Suprapubic skin (tissue), 4 donors: Measurements from ENCODE around the gene SERPINB6. TPM values are rescaled to one million over a fixed set of nuclear protein-coding genes. Genes with fewer than 3 reads are reported as not detected.

Experiments used
- DNase-seq, 2 donors: peaks; one replicate each; pipeline ENCODE4 v3.0.0-alpha.2; 2019; ENCODE audit warnings: low spot score in 2 of 2
- H3K27ac ChIP-seq: fragments of 200-600 bp; sonication (generic); one replicate; pipeline ENCODE4 v1.5.1; 2019
- H3K27me3 ChIP-seq: fragments of 200-600 bp; sonication (generic); one replicate; pipeline ENCODE4 v1.5.1; 2019
- H3K36me3 ChIP-seq: fragments of 200-600 bp; sonication (generic); one replicate; pipeline ENCODE4 v1.5.1; 2019
- H3K4me1 ChIP-seq: fragments of 200-600 bp; sonication (generic); one replicate; pipeline ENCODE4 v1.5.1; 2019
- H3K4me3 ChIP-seq: fragments of 200-600 bp; sonication (generic); one replicate; pipeline ENCODE4 v1.5.1; 2019; ENCODE audit warnings: mild to moderate bottlenecking
- H3K9me3 ChIP-seq: fragments of 200-600 bp; sonication (generic); one replicate; pipeline ENCODE4 v1.5.1; 2019
- EP300 ChIP-seq: sonication (generic); formaldehyde crosslinking; IDR thresholded peaks from one replicate; pipeline ENCODE4 v1.6.1; 2017; ENCODE audit warnings: antibody characterized with exemption
- POLR2A ChIP-seq, 2 donors: fragments of 450-650 bp; IDR thresholded peaks; one replicate each; pipeline ENCODE4 v1.6.1; 2017; ENCODE audit warnings: antibody characterized with exemption in 2 of 2, mild to moderate bottlenecking in 2 of 2, moderate library complexity in 2 of 2
- POLR2AphosphoS5 ChIP-seq, 3 donors: sonication (generic); formaldehyde crosslinking; IDR thresholded peaks; one replicate each; pipeline ENCODE4 v1.6.1; 2017; ENCODE audit warnings: antibody characterized with exemption in 3 of 3
- WGBS: methylation state at CpG from one replicate; pipeline ENCODE4 v1.1.5; 2018; 5-methylcytosine and 5-hydroxymethylcytosine counted together
- total RNA-seq, 4 donors: library from RNA; depleted of rRNA; stranded (reverse); fragments of >200 nt; gene quantifications; one replicate each; pipeline ENCODE4 v1.1.0, GENCODE V29; 2016
- TF ChIP-seq, protein P1 (sequence below), 2 donors: fragments of 200-600 bp in 1 of 2; fragments of 450-650 bp in 1 of 2; sonication (generic) in 1 of 2; IDR thresholded peaks; one replicate each; pipeline ENCODE4 v1.5.1; 2016 to 2019; ENCODE audit warnings: antibody characterized with exemption in 2 of 2, mild to moderate bottlenecking in 1 of 2, moderate library complexity in 1 of 2

Gene SERPINB6
- total RNA-seq, 4 donors from 2014 or later, result 26.8 to 53.4 (median 36.8) TPM

GRCh38 chr6:3014675-3015066 is 43.3 kb upstream of the SERPINB6 start:
- peaks cover 73% of the 10 kb centered on the region for H3K36me3 ChIP-seq
- H3K9me3 ChIP-seq, result no peaks in the 10 kb centered on the region
- no peak for DNase-seq
- peaks cover 4% of the 10 kb centered on the region for H3K4me1 ChIP-seq
- H3K4me3 ChIP-seq, result no peak overlapping the region
- no peak for TF ChIP-seq POLR2A (IDR thresholded peaks at IDR 0.05)
- TF ChIP-seq, protein P1, sequence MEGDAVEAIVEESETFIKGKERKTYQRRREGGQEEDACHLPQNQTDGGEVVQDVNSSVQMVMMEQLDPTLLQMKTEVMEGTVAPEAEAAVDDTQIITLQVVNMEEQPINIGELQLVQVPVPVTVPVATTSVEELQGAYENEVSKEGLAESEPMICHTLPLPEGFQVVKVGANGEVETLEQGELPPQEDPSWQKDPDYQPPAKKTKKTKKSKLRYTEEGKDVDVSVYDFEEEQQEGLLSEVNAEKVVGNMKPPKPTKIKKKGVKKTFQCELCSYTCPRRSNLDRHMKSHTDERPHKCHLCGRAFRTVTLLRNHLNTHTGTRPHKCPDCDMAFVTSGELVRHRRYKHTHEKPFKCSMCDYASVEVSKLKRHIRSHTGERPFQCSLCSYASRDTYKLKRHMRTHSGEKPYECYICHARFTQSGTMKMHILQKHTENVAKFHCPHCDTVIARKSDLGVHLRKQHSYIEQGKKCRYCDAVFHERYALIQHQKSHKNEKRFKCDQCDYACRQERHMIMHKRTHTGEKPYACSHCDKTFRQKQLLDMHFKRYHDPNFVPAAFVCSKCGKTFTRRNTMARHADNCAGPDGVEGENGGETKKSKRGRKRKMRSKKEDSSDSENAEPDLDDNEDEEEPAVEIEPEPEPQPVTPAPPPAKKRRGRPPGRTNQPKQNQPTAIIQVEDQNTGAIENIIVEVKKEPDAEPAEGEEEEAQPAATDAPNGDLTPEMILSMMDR (IDR thresholded peaks at IDR 0.05), result no peak
- no peak for TF ChIP-seq EP300
- no peak for TF ChIP-seq POLR2AphosphoS5 (IDR thresholded peaks at IDR 0.05)
- no peaks in the 10 kb centered on the region for H3K27me3 ChIP-seq
- 94% methylated on average over 4 of the region's 4 CpGs for WGBS
- no peak overlapping the region for H3K27ac ChIP-seq

DNA sequence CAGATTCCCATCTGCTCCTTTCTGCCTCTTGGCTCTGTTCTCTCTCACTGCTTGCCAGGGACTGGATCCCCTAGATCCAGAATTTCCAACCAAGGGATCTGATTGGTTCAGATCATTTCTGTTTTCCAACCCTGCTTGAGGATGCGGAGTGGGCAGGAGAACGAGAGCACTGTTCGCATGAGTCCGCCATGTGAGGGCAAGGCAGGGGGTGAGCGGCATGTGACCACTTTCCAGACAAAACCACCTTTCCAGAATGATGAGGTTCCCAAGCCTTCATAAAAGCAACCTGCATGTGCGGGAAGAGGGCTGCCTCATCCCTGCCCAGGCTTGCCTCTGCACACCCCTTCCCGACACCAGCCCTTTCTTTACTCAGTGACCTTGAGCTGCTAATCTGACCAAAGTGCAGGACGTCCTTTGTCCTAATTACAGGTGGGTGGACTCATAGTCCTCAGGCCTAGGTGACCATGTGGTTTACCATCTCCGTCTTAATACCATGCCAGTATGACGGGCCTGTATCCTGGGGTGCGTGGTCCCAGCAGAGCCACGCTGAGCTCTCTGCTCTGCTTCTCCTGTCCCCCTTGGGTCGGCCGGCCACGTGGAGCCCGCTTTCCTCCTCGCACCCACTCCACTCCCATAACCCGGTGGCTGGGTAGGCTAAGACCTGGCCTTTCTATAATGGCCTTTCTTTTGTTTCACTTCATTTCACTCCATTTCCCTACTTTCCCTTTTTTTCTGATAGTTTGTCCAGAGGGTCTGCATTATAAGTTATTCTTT is 42.7 kb upstream of the SERPINB6 start:
- Histone ChIP-seq H3K36me3 (peaks cover 73% of the 10 kb centered on the region), H3K9me3 (no peaks in the 10 kb centered on the region), H3K4me3 (no peak overlapping the region), H3K27ac (no peak overlapping the region), H3K27me3 (no peaks in the 10 kb centered on the region), H3K4me1 (peaks cover 4% of the 10 kb centered on the region)
- DNase-seq, result no peak
- WGBS, result 95% methylated on average over 18 of the region's 18 CpGs
- TF ChIP-seq, protein P1 (IDR thresholded peaks at IDR 0.05), result no peak
- TF ChIP-seq EP300 (no peak), POLR2AphosphoS5 (IDR thresholded peaks at IDR 0.05) (no peak), POLR2A (IDR thresholded peaks at IDR 0.05) (no peak)

GRCh38 chr6:3013486-3013885 is 42.1 kb upstream of the SERPINB6 start:
- no peak for DNase-seq
- Histone ChIP-seq H3K4me1 (peaks cover 4% of the 10 kb centered on the region), H3K27me3 (no peaks in the 10 kb centered on the region), H3K27ac (no peak overlapping the region), H3K9me3 (no peaks in the 10 kb centered on the region), H3K4me3 (no peak overlapping the region), H3K36me3 (peaks cover 78% of the 10 kb centered on the region)
- TF ChIP-seq EP300 (no peak), POLR2A (IDR thresholded peaks at IDR 0.05) (no peak), POLR2AphosphoS5 (IDR thresholded peaks at IDR 0.05) (no peak)
- TF ChIP-seq, protein P1 (IDR thresholded peaks at IDR 0.05), result no peak
- WGBS, result 39% methylated on average over 2 of the region's 2 CpGs

DNA sequence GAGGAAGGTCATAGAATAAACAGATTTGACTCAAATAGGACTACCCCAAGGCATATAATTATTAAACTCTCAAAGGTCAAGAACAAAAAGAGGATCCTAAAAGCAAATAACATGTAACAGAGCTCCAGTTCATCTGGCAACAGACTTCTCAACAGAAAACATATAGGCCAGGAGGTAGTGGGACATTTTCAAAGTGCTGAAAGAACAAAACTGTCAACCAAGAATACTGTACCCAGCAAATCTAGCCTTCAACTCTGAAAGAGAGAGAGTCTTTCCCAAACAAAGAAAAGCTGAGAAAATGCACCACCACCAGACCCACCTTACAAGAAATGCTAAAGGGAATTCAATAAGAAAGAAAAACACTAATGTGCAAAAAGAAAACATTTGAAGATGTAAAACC is 40.2 kb upstream of the SERPINB6 start:
- no peak for DNase-seq

GRCh38 chr6:3011158-3011557 is 39.8 kb upstream of the SERPINB6 start:
- no peak for TF ChIP-seq POLR2AphosphoS5 (IDR thresholded peaks at IDR 0.05)
- TF ChIP-seq POLR2A (IDR thresholded peaks at IDR 0.05), result no peak
- TF ChIP-seq, protein P1 (IDR thresholded peaks at IDR 0.05), result no peak
- TF ChIP-seq EP300, result no peak
- H3K27ac ChIP-seq, result no peak overlapping the region
- no peaks in the 10 kb centered on the region for H3K9me3 ChIP-seq
- H3K36me3 ChIP-seq, result peaks cover 73% of the 10 kb centered on the region
- DNase-seq, result no peak
- no peaks in the 10 kb centered on the region for H3K27me3 ChIP-seq
- peaks cover 4% of the 10 kb centered on the region for H3K4me1 ChIP-seq
- no peak overlapping the region for H3K4me3 ChIP-seq

More for the DNA sequence above, 40.2 kb upstream of the SERPINB6 start:
- no peak overlapping the region for H3K4me3 ChIP-seq
- no peaks in the 10 kb centered on the region for H3K9me3 ChIP-seq
- peaks cover 74% of the 10 kb centered on the region for H3K36me3 ChIP-seq
- TF ChIP-seq, protein P1 (IDR thresholded peaks at IDR 0.05), result no peak
- TF ChIP-seq POLR2AphosphoS5 (IDR thresholded peaks at IDR 0.05) (no peak), POLR2A (IDR thresholded peaks at IDR 0.05) (no peak), EP300 (no peak)
- H3K27me3 ChIP-seq, result no peaks in the 10 kb centered on the region
- H3K4me1 ChIP-seq, result peaks cover 4% of the 10 kb centered on the region
- H3K27ac ChIP-seq, result no peak overlapping the region
